NCI-H774 (cell line): ENCODE data around the gene SRP68.
A peak's percentile ranks its signal among the peaks of the same experiment; 100 is the strongest.
"Not testable (repeated sequence)": the region's sequence is repeated elsewhere in the genome, so short reads cannot be mapped to it uniquely, and the experiment has no call there.

Source experiments
- DNase-seq: peaks from one replicate; lab custom pipeline; 2025; lab: John Stamatoyannopoulos, UW

Gene SRP68

DNA sequence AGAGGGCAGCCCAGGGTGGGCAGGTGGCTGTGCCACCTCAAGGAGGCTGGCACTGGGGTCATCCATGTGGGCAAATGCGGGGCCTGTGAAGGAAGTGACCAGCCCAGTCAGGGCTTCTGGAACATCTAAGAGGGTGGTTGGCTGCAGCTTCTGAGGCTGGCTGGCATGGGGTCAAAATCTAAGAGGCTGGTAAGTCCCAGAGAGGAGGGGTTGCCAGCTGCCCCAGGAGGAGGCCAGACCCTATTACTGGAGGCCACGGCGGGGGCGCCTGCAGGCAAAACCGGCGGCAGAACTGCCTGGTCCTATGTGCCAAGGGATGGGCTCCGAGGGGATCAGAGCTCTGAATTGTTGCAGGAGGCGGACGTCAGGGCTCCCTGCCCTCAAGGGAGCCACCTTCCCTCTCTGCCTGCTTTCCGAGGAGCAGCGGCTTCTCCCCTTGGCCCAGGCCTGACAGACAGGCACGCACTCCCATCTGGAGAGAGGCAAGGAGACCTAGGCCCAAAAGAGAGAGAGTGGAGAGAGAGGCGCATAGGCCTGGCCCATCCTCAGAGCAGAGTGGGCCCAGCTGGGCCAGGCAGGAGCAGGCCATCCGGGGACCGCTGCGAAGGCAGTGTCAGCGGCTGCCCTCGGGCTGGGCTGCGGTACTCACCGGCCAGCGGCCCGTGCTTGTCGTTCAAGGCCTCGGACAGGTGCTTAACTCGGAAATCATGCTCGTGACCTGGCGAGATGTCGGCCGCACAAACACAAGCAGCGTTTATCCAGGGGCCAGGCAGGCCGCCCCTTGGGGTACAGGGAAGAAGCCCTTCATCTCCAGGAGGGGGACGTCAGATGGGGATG lies 17.6 kb upstream of the SRP68 start:
- DNase-seq, result no peak

DNA sequence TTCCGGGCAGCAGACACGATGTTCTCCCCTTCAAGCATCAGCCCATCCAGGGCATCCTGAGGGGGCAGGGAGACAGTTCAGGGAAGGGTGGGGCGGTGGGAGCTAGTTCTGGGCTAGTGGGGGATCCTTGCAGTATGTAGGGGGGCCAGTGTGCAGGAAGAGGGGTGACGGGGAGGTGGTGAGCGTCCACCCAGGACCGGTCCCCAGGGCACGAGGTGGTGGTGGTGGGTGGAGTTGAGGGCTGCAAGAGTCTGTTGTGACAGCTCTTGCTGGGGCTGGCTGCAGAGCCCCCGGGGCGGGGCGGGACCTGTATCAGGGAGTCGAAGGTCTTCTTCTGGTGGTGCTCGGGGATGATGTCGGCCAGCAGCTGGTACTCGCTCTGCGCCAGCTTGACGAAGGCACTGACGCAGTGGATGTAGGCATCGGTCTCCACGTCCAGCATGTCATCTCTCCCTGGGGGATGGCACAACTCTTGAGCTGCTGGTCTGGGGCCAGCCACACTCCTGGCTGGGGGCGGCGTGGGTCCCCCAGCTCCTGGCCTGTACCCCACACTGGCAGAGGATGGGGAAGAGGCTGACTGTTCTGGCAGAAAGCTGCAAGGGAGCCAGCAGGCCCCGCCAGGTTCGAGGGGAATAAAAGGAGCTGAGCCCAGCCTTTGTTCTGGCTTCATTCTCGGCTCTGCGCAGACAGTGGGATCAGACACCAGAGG lies 16.7 kb upstream of the SRP68 start:
- DNase-seq, result no peak

DNA sequence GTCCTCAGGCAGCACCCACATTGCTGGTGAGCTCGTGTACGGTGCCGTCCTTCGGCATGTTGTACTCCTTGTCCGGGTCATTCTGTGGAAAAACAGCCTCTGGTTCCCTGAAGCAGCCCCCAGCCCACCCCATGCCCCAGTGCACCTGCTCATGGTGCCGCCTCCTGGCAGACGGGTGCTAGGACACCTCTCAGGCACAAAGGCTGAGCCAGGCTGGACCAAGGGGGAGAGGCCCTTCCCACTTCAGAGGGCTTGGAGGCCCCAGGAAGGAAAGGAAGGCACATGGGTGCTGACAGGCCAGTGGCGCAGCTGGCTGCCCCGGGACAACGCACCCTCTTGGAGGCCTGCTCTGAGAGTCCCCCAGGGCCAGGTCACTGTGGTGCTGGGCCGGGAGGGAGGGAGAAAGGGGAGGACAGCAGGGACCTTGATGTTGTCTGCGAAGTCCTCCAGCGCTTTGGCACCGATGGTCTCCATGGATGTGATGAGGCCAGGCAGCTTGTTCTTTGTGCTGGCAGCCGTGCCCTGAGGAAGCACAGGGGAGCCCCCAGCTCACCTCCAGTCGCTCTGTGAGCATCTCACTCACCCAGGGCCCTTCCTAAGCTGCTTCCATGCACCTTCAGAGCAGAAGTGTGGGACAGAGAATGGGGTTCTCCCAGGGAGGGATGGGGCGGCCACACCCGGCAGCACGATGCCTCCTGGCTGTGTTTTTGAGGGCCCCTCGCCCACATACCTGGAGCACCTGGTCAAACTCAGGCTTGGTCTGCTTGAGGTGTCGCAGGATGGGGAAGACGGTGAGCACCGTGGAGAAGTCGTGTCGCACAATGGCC lies 15.9 kb upstream of the SRP68 start:
- no peak for DNase-seq

DNA sequence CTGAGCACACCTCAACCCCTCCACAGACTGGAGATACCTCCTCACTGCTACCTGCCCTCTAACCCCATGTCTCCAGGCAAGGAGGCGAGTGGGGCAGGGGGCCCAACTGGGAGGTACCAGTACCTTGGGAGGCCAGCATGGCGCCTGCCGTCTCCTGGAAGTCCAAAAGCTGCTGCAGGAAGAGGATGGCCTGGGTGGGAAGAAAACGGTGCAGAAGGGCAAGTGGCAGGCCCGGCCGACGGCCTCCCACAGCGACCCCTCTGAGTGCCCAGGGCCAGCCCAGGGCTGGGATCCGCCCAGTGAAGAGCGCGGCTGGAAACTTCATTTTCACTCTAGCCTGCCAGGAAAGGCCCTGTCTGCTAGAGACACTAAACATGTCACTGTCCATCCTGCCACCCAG lies 15.2 kb upstream of the SRP68 start:
- no peak for DNase-seq

DNA sequence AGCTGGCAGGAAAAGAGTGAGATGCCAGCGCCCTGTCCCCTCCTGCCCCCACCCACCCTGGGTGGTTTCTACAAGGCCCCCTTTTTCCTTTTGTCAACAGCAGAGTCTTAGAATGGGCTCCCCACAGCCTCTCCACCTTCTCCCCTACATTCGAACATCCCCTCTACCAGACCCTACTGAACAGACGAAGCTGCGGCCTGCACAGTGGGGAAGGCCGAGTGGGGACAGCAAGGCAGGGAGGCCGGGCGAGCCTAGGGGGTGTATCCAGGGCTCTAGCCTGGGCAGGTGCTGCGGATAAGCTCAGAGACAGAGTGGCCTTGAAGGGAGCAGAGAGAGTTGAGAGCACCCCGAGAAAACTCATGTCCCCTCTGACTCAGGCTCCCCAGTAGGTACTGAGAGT lies 14.1 kb upstream of the SRP68 start:
- no peak for DNase-seq

DNA sequence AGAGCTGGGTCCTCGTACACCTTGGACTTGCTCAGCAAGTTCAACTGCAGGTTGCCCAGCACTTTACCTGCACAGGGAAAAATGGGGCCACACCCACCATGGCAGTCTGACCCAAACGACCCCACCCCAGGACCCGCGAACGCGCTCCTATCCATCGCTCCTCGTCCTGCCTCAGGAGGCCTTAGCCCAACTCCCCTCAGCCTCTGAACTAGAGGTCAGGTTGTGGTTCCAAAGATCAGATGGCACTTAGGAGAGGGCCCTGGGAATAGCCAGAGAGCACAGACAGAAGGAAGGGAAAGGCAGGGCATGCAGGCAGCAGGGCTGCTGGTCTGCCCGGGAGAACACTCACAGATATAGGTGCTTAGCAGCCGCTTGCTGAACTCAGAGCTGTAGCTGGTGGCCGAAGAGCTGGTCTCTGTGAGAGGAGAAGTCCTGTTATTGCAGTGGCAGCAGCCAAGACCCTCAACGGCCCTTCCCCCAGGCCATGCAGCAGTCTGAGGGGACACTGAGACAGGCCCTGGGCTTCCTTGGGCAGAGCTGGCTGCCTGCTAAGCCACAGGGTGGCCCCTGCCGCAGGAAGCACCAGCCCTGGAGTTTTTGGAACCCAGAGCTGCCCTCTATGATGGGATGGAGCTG lies 13.5 kb upstream of the SRP68 start:
- no peak for DNase-seq

DNA sequence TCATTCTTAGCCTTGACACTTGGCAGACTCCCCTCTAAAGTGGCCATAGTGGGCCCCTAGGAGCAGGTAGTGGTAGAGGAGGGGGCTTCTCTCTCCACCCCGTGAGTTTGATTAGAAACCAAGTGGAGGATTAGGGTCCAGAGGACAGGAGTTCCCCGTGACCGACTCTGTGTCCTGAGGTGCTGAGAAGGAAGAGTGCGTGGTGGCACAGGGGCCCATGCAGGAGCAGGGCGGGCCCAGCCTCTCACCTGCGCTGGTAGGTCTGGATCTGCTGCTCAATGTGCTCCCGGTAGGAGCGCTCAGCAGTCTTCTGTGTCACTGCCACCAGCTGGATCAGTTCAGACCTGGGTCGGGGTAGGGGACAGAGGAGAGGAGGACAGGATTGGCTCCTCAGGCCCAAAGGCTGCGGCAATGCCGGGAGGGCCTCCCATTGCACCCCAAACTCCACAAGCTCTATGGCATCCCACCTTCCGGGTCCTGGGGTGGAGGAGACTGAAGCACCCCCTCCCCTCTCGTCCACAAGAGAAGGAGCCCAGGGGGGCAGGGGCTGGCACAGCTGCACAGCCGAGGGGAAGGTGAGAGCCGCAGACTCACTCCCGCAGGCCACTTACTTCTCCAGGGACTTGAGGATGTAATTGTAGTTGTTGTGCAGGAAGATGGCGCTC lies 12.9 kb upstream of the SRP68 start:
- DNase-seq, result no peak

DNA sequence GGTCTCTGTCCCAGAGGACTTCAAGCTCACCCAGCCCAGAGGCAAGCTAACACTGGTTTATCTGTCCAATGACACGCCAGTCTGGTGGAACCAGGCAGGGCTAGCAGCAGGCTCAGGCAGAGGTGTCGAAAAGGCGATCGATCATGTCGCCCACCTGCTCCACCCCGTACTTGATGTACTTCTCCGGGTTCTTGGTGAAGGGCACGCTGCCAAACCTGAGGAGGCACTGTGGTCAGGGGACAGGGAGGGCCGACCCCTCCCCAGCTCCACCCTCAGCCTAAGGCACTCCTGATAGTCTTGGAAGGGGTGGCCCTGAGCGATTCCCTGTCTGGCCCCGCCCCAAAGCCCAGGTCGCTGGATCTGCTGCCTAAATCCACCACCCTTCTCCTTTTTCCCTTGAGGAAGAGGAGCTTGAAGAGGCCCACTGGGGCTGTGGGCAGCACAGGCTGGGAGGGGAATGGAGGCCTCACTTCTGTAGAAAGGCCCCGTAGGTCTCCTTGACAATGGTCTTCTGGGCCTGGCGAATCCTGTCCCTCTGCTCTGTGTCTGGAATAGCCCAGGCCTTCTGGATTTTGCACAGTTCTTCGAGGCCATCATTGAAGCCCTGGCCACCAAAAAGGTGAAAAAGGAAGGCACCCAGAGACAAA lies 11.3 kb upstream of the SRP68 start:
- no peak for DNase-seq

DNA sequence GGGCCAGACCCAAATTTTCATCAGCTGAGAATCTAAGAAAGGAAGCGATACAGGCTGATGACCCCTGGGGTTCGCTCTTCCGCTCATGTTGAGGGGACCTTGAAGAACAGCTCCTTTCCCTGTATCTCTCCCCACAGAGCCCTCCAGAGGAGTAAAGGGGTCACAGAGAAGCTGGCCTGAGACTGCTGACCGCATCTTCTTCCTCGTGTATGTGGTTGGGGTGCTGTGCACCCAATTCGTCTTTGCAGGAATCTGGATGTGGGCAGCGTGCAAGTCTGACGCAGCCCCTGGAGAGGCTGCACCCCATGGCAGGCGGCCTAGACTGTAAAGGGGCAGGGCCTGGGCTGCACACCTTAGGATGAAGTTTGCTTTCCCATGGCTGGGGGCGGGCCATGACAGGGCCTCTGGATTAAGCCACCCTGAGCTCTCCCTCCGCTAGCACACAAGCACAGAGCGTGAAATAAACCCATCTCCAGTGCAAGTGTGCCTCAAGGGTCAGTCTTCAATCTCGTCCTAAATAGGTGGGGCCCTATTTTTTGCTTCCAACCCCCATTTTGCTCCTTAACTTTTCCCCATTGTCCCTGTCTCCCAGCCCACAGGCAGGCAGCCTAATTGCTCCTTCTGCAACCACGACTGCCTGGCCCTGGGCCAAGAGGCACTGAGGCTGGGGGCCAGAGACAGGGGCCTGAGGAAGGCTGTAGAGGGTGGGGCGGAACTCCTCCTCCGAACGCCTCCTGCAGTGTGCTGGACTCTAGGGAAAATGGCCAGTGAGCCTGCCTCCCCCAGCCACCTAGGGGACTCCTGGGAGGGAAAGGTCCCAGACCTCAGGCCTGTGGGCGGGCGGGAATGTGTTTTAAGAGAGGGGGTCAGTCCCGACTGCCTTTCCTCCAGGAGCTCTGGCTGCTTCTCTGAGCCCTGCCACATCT lies 10.3 kb upstream of the SRP68 start:
- DNase-seq, result no peak

DNA sequence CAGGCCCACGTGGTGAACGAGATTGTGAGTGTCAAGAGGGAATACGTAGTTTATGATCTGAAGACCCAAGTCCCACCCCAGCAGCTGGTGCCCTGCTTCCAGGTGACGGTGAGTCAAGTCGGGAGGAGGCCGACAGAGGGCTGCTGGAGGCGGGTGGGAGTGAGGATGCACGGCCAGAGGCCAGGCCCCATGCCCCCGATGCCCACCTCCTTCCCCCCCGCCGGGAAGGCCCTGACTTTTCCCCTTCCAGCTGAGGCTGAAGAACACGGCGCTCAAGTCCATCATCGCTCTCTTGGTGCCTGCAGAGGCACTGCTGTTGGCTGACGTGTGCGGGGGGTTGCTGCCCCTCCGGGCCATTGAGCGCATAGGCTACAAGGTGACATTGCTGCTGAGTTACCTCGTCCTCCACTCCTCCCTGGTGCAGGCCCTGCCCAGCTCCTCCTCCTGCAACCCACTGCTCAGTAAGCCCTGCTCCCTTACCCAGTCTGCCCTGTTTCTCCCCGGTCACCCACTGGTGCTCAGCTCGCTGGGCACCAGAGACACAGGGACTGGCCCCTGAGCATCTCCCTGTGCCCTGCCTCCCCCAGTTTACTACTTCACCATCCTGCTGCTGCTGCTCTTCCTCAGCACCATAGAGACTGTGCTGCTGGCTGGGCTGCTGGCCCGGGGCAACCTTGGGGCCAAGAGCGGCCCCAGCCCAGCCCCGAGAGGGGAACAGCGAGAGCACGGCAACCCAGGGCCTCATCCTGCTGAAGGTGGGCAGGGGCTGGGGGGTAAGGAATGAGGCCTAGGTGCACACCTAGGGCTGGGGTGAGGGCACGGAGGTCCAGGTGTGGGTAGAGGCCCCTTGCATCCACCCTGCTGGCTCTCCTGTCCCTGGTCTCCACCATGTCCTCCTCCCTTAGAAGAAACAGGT lies 9.2 kb upstream of the SRP68 start:
- DNase-seq, result no peak

DNA sequence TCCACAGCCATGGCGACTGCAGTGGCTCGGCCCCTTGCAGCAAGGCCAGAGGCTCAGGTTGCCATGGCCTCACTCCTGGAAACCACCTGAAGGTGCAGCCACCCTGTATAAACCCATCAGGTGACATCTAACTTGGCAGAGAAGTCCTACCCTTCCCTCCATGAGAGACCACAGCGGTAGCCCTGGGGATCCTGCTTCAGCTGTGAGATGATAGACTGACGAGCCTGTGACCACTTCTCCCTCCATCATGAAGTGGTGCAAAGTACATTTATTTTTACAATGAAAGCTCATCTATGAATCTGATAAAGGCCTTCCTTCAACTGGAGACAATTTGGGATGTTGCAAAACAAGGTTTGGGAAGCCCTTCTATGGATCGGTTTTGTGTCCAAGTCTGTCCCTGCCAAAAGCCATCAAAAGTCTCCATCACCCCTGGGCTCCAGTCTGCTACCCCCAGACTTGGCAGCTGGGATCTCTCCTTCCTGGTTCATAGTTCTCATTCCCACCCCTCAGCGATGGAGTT lies 8.5 kb upstream of the SRP68 start:
- no peak for DNase-seq

DNA sequence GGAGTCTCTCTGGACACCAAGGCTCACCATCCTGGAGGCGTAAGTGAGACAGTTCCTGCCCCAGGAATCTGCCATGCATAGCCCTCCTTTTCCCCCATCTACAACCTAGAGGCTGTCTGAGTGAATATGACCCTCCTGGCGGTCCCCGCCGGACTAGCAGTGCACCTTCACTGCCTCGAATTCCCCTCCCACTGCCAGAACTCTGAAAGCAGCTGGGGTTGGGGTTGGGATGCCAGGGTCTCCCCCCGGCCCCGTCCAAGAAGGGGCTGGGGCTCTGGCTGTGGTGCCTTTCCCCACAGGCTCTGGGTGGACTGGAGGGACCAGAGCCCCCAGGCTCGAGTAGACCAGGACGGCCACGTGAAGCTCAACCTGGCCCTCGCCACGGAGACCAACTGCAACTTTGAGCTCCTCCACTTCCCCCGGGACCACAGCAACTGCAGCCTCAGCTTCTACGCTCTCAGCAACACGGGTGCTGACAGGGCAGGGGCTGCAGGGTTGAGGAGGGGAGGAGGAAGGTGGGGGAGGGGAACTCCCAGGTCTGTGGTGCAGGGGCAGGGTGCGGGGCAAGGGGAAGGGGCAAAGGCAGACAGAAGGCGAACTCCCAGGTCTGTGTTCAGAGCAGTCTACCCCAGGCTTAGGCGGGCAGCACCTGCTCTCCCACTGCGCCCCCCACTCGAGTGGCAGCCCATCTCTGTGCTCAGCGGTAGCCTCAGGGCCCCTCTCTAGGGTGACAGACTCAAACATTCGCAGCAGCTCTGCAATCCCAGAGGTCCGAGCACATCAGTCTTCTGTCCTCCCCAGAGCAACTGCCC lies 7.8 kb upstream of the SRP68 start:
- DNase-seq, result no peak

DNA sequence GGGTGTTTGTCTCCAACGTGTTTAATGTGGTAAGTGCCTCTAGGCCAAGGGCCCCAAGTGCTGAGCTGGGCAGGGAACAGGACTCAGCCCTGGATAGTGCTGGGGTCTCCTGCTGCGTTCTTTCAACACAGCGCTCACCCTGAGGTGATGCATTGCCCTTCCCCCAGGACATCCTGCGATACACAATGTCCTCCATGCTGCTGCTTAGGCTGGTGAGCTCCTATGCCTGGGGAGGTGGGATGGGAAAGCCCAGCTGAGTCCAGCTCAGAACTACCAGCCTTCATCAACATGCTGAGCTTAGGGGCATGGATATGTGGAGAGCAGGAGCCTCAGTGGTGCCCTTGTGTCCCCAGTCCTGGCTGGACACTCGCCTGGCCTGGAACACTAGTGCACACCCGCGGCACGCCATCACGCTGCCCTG lies 7.2 kb upstream of the SRP68 start:
- DNase-seq, result no peak

DNA sequence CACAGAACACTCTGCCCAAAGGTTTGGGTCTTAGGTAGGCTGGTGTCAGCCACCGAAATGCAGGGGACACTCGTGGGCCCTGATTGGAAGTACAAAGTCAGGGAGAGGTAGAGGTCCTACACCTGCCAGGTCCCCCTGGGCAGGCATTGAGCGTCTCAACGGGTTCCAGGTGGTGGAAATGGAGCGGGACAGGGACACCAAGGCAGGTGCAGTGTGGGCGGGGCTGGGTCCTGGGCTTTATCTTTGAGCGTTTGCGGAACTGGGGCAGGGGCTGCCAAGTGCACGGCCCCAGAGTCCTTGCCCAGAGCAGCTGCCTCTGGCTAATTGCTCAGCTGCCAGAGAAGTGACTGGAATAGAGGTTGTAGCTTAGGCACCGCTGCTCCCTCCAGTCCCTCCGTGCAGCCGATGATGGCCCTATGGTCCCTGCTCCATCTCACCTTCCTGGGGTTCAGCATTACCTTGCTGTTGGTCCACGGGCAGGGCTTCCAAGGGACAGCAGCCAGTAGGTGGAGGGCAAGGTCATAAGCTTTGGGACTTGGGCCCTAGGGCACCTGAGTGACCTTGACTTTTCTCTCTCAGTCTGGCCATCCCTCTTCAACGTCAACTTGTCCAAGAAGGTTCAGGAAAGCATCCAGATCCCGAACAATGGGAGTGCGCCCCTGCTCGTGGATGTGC lies 6.7 kb upstream of the SRP68 start, which contains the start of gene ZACN:
Gene ZACN (plus strand): TSS at position 323 of the 675 bp plus-strand sequence. CDS start 83 bp downstream, at position 406.
- DNase-seq, result peak; percentile 47

DNA sequence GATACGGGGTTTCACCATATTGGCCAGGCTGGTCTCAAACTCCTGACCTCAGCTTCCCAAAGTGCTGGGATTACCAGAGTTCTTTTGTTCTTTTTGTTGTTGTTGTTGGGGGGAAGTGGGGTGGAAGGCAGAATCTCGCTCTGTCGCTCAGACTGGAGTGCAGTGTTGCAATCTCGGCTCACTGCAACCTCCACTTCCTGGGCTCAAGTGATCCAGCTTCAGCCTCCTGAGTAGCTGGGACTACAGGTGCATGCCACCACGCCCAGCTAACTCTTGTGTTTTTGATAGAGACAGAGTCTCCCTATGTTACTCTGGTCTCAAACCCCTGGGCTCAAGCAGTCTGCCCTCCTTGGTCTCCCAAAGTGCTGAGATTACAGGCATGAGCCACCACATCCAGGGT lies 6.1 kb upstream of the SRP68 start:
- DNase-seq, result not testable (repeated sequence)

DNA sequence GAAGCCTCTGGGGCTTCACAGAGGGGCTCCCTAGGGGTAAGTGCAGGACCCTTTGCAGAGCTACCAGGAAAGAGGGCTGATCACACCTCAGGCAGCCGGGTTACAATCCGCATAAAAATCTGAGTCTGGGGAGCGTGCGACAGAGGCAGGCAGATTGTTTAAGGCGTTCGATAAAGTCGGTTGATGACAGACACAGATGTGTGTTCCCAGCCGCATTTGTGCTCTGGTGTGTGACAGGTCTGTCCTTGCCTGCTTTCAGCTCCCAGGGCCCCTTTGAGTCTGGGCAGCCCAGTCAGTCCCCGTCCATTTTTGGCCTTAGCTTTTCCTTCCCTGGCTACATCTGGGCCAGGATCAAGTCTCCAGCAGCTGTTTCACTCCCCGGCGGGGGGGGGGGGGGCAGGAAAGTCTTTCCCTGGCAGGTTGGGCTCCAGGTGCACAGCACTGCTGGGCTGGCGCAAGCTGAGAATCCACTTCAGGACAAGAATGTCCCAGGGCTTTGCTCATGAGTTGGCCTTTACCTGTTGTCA lies 5.3 kb upstream of the SRP68 start:
- DNase-seq, result peak; percentile 34
